GM20000 (cell line): ENCODE measurements around the gene HENMT1.

Experiments used
- DNase-seq: peaks from one replicate; pipeline ENCODE4 v3.0.0; 2012; ENCODE audit warnings: low spot score
- CTCF ChIP-seq: IDR thresholded peaks from 2 replicates; pipeline ENCODE4 v1.5.1; 2012; ENCODE audit warnings: mild to moderate bottlenecking, control low read depth; ENCODE audit errors: extremely low read depth, missing control alignments

Gene HENMT1

GRCh38 chr1:108665771-108666170 is 4.9 kb upstream of the HENMT1 start:
- no peak for DNase-seq
- no peak for TF ChIP-seq CTCF

GRCh38 chr1:108665067-108665466 is 4.2 kb upstream of the HENMT1 start:
- no peak for TF ChIP-seq CTCF
- no peak for DNase-seq

- DNase-seq: no peak
- TF ChIP-seq CTCF: no peak
Measured at GRCh38 chr1:108664481-108664880, 3.6 kb upstream of the HENMT1 start.

- TF ChIP-seq CTCF: no peak
- no peak for DNase-seq
Measured at GRCh38 chr1:108663074-108663473, 2.2 kb upstream of the HENMT1 start.

- TF ChIP-seq CTCF: no peak
- no peak for DNase-seq
Measured at GRCh38 chr1:108657356-108658080, 3.4 kb downstream of the HENMT1 start.

GRCh38 chr1:108653431-108654105 is 7.3 kb downstream of the HENMT1 start:
- DNase-seq: no peak
- TF ChIP-seq CTCF: no peak

- no peak for TF ChIP-seq CTCF
- no peak for DNase-seq
Measured at GRCh38 chr1:108646648-108647269, 14.1 kb downstream of the HENMT1 start.
